Breast epithelium (tissue), 3 donors: ENCODE measurements around the gene TSSK3.

Source experiments
- CTCF ChIP-seq, 3 donors: fragments of 450-650 bp; IDR thresholded peaks; one replicate each; pipeline ENCODE4 v1.5.1; 2016 to 2017; ENCODE audit warnings: antibody characterized with exemption in 3 of 3, mild to moderate bottlenecking in 3 of 3, moderate library complexity in 3 of 3
- POLR2AphosphoS5 ChIP-seq, 3 donors: sonication (generic); formaldehyde crosslinking; IDR thresholded peaks; one replicate each; pipeline ENCODE4 v1.6.1; 2017; ENCODE audit warnings: antibody characterized with exemption in 3 of 3

GRCh38 chr1:32339363-32339978 is 22.9 kb upstream of the TSSK3 start:
- TF ChIP-seq CTCF (IDR thresholded peaks at IDR 0.05) (no peak), POLR2AphosphoS5 (IDR thresholded peaks at IDR 0.05) (no peak)
